ENCODE results near the gene TNRC6C.
"Not testable (repeated sequence)": the region's sequence is repeated elsewhere in the genome, so short reads cannot be mapped to it uniquely, and the experiment has no call there.

The TNRC6C gene

DNA sequence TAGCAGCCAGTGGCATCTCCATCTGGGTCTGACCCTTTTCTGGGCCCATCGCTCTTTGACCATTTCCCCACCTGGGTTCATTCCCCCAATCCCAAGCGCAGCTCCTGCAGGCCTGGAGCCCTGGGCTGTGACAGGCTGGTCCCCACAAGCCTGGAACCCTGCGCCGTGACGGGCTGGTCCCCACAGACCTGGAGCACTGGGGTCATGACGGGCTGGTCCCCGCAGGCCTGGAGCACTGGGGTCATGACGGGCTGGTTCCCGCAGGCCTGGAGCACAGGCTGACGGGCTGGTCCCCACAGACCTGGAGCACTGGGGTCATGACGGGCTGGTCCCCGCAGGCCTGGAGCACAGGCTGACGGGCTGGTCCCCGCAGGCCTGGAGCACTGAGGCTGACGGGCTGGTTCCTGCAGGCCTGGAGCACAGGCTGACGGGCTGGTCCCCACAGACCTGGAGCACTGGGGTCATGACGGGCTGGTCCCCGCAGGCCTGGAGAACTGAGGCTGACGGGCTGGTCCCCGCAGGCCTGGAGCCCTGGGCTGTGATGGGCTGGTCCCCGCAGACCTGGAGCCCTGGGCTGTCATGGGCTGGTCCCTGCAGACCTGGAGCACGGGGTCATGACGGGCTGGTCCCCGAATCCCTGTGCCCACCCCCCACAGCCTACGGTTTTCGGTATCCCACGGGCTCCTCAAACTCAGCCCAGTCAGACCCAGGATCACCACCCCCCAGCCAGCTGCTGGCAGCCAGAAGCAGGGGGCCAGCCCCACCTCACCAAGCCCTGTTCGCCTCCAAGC, 153.4 kb downstream of the TNRC6C start:
- DNase-seq (ENCODE audit: low read depth in 3 of 3), result no peak

DNA sequence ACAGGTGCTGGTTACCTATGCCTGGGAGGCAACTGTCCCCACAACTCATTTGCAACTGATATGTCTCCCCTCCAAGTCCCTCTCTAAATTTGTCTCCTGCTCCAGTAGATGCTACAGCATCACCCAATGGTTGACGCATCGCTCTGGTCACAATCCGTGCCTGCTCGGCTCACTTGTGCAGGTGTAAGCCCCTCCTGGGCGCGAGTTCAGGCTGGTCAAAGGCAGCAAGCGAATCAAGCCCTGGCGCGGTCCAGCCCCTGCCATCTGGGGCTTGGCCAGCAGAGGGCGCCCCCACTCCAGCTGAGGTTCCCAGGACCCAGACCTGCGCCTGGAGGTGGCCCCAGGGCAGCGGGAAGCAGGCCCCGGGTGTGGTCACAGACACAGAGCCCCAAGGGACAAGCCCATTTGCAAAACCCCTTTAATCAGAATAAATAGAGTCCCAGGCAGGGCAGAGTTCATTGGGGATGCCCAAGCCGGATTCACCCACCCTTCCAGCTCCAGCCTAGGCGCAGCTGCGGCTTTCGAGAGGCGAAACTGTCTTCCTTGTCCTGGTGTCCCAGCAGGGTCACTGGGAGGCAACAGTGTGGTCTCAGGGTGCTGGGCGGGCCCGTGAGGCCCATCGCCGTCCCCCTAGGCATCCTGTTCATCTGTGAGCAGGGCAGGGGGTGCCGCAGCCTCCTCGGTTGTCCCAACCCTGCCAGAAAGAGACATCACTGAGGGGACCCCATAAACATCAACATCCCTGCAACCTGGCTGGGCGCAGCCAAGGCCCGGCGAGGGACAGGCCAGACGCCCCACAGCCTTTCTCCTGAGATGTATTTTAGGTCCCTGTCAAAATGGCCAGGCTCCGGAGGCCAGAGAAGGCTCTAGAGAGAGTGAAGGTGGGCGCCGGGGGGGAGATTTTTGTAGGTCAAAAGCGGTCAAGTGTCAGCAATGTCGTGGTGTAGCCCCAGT, 154.3 kb downstream of the TNRC6C start:
- DNase-seq (ENCODE audit: low read depth in 3 of 3), result peak in 2 of 3 donors; percentile 38 to 82

- DNase-seq (ENCODE audit: low read depth in 3 of 3), result no peak
Observed at GRCh38 chr17:78113804-78114785, 155.6 kb downstream of the TNRC6C start.

- no peak for DNase-seq (ENCODE audit: low read depth in 3 of 3)
Observed at GRCh38 chr17:78114831-78115723, 156.6 kb downstream of the TNRC6C start.

GRCh38 chr17:78115803-78116202, 157.3 kb downstream of the TNRC6C start:
- not testable (repeated sequence) for DNase-seq (ENCODE audit: low read depth in 3 of 3)

- no peak for DNase-seq (ENCODE audit: low read depth in 3 of 3)
Observed at GRCh38 chr17:78116411-78116810, 157.9 kb downstream of the TNRC6C start.

GRCh38 chr17:78117027-78117981, 158.8 kb downstream of the TNRC6C start:
- no peak for DNase-seq (ENCODE audit: low read depth in 3 of 3)

DNA sequence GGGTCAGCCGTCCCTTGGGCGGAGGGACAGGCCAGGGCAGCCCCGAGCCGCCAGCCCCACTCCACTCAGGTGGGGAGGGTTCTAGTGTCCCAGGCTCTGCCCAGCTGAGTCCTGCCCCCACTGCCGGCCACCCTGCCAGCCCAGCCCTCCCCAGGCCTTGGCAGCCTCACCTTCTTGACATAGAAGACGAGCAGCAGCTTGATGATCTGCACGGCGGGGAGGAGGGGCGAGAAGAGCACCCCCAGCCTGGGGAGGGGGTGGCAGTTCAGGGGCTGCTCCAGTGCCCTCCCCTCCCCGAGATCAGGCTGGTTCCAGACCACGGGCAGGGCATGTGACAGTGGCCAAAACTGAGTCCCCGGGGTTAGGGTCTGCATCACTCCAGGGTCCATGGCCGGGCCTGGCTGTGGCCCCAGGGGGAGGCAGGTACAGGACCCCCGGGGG, 160.3 kb downstream of the TNRC6C start:
- no peak for DNase-seq (ENCODE audit: low read depth in 3 of 3)

GRCh38 chr17:78120537-78120936, 162.0 kb downstream of the TNRC6C start:
- no peak for DNase-seq (ENCODE audit: low read depth in 3 of 3)

GRCh38 chr17:78120971-78121800, 162.7 kb downstream of the TNRC6C start:
- no peak for DNase-seq (ENCODE audit: low read depth in 3 of 3)

GRCh38 chr17:78121801-78122215, 163.3 kb downstream of the TNRC6C start:
- no peak for DNase-seq (ENCODE audit: low read depth in 3 of 3)

DNA sequence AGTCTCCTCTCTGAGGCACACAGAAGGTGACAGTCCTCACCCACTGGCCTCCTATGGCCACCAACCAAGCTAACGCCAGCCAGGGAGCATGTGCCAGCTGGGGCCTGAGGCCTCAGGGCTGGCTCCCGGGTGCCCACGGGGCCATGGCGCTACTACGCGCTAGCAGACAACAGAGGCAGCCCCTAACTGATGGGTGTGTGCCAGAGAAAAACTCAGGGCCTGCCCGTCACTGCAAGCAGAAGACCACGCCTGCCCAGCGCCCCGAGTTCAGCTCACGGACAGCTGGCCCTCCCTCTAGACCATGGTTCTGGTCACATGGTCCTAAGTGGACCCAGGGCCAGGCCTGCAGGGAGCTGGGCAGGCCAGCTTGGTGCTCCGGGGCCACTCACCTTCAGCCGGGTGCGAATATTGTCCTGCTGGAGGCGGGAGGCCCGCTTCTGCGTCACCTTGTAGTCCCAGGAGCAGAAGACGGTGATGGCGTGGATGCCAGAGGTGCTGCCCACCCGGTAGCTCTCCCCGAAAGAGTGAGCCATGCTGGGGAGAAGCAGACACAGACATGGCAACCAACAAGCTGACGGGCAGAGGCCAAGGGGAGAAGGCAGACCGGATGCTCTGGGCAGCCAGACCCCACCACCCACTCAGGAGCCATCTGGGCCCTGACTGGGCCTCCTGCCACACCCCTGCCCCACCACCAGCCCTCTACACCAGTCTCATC, 163.9 kb downstream of the TNRC6C start:
- no peak for DNase-seq (ENCODE audit: low read depth in 3 of 3)

GRCh38 chr17:78122931-78123249, 164.4 kb downstream of the TNRC6C start:
- DNase-seq (ENCODE audit: low read depth in 3 of 3), result no peak

- no peak for DNase-seq (ENCODE audit: low read depth in 3 of 3)
Observed at GRCh38 chr17:78123258-78123929, 164.9 kb downstream of the TNRC6C start.

DNA sequence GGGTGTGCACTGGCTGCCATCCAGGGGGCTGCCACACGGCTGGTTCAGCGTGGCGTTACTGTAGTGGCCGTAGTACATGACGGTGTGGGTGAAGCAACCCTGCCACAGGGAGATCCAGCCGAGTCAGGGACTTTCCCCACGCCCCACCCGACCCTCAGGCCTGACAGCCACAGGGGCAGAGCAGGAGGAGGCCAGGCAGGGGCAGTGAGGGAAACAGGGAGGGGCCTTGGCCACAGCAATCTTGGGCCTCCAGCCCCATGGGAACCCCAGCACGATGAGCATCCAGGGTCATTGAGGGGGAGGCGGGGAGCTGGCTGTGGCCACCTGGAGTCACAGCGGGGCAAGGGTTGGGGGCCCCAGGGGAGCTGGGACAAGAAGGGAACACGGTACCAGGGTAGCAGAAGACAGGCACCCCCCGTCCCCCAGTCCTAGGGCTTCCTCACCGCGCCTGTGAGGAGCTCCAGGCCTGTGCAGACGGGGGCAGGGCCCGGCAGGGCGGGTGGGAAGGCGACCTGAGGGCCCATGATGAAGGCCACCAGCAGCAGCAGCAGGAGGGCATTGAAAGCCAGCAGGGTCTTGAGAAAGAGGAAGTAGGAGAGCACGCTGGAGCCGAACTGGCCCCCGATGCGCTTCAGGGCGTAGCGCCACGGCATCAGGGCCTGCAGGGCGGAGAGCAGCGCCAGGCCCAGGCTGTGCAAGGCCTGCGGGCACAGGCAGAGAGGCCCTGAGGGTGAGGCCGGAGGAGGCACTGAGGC, 165.8 kb downstream of the TNRC6C start:
- no peak for DNase-seq (ENCODE audit: low read depth in 3 of 3)

DNA sequence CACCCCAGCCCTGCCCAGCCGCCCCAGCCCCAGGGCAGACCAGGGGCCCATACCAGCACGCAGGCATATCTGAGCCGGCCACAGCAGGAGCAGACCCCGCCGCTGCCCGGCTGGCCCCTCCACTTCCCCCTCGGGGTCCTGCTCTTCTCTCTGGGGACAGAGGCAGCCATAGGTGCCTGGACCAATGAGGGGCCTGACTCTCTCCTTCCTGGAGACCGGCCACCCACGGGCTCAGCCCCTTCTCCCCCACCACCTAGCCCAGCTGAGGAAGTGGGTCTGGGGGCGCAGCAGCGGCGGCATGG, 166.3 kb downstream of the TNRC6C start:
- no peak for DNase-seq (ENCODE audit: low read depth in 3 of 3)
